DMS53 treated with DMSO at 0.1 percent for 48 hours (cell line): Measurements from ENCODE around the gene SARS2.

ENCODE experiments used
- DNase-seq: peaks from one replicate; lab custom pipeline; 2025; ENCODE audit not compliant: unreplicated experiment; lab: John Stamatoyannopoulos, UW

Gene SARS2

GRCh38 chr19:38867171-38867780, 63.3 kb downstream of the SARS2 start:
- no peak for DNase-seq
